Colonic mucosa (tissue), 4 donors: ENCODE measurements around the gene SPATA4. TPM values are rescaled to one million over a fixed set of nuclear protein-coding genes. Genes with fewer than 3 reads are reported as not detected.

ENCODE experiments used
- DNase-seq: peaks from one replicate; pipeline ENCODE4 v3.0.0-alpha.2; 2020
- H3K27ac ChIP-seq: fragments of 200-600 bp; one replicate; pipeline ENCODE4 v1.8.0; 2021
- H3K27me3 ChIP-seq: fragments of 200-600 bp; one replicate; pipeline ENCODE4 v1.8.0; 2021
- H3K36me3 ChIP-seq: fragments of 200-600 bp; one replicate; pipeline ENCODE4 v1.8.0; 2021
- H3K4me1 ChIP-seq: fragments of 200-600 bp; one replicate; pipeline ENCODE4 v1.8.0; 2021; ENCODE audit warnings: mild to moderate bottlenecking
- H3K4me3 ChIP-seq: fragments of 200-600 bp; one replicate; pipeline ENCODE4 v1.8.0; 2021
- H3K9ac ChIP-seq, 2 donors: one replicate each; pipeline ENCODE4 v1.7.0; 2013; ENCODE audit warnings: control low read depth in 2 of 2, low read depth in 2 of 2, low read length in 2 of 2
- H3K9me3 ChIP-seq: fragments of 200-600 bp; one replicate; pipeline ENCODE4 v1.8.0; 2021
- intact Hi-C: fragments of 100-400 bp; cut with DNase I; formaldehyde crosslinking; loops from one replicate; pipeline ENCODE4 v1.14.1; 2022
- total RNA-seq, 2 donors: library from RNA; stranded (reverse); fragmentation: NEBNext Ultra II Directional in 1 of 2; extraction: Animal tissue kit (Norgen Biotek cat#: 25700) in 1 of 2; gene quantifications; one replicate each; pipeline ENCODE4 v1.2.1, GENCODE V29; 2021
- TF ChIP-seq, protein P1 (sequence below): fragments of 200-600 bp; IDR thresholded peaks from one replicate; pipeline ENCODE4 v1.8.0; 2022; ENCODE audit warnings: antibody characterized with exemption, mild to moderate bottlenecking
- donor health status: healthy.
- donor health status: DM: no; HTN: no; CAD: no.
- donor health status: DM: no; HTN: no; CAD: no.

SPATA4 gene
- total RNA-seq, 2 donors from 2014 or later = not detected

DNA sequence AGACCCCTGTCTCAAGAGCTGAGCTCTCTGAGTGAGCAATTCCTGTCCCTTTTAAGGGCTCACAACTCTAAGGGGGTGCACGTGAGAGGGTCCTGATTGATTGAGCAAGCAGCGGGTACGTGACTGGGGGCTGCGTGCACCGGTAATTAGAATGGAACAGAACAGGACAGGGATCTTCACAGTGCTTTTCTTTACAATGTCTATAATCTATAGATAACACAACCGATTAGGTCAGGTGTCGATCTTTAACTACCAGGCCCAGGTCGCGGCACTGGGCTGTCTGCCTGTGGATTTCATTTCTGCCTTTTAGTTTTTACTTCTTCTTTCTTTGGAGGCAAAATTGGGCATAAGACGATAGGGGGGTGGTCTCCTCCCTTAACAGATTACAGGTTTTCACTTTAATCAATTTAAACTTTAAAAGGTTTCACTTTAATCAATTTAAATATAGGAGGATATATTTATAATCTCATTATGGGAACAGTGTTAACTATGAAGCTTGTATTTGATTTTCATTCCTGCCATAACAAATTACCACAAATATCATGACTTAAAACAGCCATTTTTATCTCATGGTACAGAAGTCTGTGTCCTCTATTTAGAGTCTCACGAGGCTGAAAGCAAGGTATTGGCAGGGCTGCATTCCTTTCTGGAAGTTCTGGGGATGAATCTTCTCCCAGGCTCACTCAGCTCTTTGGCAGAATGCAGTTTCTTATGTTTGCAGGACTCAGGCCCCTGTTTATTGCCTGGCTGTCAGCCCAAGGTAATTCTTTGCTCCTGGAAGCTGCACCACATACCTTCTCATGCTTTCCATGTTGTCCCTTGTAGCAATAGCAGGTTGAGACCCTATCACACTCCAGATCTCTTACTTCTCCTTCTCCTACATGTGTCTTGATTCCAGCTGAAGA is 5.2 kb downstream of the SPATA4 start:
- Histone ChIP-seq H3K36me3 (no peaks in the 10 kb centered on the region), H3K27me3 (no peaks in the 10 kb centered on the region), H3K9ac (no peak overlapping the region), H3K27ac (no peak overlapping the region), H3K4me3 (no peak overlapping the region), H3K4me1 (no peaks in the 10 kb centered on the region), H3K9me3 (no peaks in the 10 kb centered on the region)
- no peak for DNase-seq
- intact Hi-C loops = loop anchor here (10.0 kb wide), 1 partner anchor 135 kb away; no protein-coding TSS in a partner anchor
- TF ChIP-seq, protein P1, sequence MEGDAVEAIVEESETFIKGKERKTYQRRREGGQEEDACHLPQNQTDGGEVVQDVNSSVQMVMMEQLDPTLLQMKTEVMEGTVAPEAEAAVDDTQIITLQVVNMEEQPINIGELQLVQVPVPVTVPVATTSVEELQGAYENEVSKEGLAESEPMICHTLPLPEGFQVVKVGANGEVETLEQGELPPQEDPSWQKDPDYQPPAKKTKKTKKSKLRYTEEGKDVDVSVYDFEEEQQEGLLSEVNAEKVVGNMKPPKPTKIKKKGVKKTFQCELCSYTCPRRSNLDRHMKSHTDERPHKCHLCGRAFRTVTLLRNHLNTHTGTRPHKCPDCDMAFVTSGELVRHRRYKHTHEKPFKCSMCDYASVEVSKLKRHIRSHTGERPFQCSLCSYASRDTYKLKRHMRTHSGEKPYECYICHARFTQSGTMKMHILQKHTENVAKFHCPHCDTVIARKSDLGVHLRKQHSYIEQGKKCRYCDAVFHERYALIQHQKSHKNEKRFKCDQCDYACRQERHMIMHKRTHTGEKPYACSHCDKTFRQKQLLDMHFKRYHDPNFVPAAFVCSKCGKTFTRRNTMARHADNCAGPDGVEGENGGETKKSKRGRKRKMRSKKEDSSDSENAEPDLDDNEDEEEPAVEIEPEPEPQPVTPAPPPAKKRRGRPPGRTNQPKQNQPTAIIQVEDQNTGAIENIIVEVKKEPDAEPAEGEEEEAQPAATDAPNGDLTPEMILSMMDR = no peak

DNA sequence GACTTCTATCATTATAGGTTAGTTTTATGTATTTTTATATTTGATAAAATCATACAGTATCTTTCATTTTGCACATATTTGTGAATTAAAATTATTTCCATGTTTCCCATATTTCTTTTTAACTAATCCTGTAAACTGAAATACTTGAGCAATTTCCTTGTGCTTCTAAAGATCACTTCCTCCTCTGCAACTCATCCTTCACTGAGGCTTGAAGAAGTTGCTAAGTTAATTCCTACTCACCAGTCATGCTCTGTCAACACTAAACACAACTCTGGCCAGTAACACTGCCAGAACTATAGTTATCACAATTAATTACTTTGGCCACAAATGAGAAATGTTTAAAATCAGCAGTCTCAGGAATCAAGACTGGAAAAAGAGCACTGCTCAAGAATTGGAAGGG is 6.7 kb downstream of the SPATA4 start:
- H3K9me3 ChIP-seq = no peaks in the 10 kb centered on the region
- intact Hi-C loops = no loop called here
- no peak overlapping the region for H3K27ac ChIP-seq
- no peaks in the 10 kb centered on the region for H3K36me3 ChIP-seq
- no peak for DNase-seq
- no peaks in the 10 kb centered on the region for H3K4me1 ChIP-seq
- no peak overlapping the region for H3K9ac ChIP-seq
- H3K4me3 ChIP-seq = no peak overlapping the region
- no peaks in the 10 kb centered on the region for H3K27me3 ChIP-seq
- TF ChIP-seq, protein P1 = no peak

DNA sequence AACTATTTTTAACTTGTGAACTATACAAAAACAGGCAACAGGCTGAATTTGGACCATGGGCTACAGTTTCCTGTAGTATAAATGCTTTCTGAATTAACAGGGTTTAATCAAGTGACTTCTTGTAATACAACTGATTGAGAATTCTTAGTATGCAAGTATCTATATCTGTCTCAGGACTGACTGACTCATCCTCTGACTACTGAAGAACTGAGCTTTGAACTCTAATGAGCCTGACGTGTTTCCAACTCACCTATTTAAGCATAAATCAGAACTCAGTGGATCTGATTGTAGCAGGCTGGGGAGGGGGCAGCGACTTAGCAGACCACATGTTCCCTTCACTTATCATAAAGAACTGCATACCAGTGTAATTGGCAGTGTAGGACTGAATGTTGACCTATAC is 7.8 kb downstream of the SPATA4 start:
- Histone ChIP-seq H3K9ac (no peak overlapping the region), H3K27me3 (no peaks in the 10 kb centered on the region), H3K36me3 (no peaks in the 10 kb centered on the region), H3K4me3 (no peak overlapping the region), H3K9me3 (no peaks in the 10 kb centered on the region), H3K4me1 (no peaks in the 10 kb centered on the region), H3K27ac (no peak overlapping the region)
- intact Hi-C loops = no loop called here
- no peak for DNase-seq
- TF ChIP-seq, protein P1 = no peak

DNA sequence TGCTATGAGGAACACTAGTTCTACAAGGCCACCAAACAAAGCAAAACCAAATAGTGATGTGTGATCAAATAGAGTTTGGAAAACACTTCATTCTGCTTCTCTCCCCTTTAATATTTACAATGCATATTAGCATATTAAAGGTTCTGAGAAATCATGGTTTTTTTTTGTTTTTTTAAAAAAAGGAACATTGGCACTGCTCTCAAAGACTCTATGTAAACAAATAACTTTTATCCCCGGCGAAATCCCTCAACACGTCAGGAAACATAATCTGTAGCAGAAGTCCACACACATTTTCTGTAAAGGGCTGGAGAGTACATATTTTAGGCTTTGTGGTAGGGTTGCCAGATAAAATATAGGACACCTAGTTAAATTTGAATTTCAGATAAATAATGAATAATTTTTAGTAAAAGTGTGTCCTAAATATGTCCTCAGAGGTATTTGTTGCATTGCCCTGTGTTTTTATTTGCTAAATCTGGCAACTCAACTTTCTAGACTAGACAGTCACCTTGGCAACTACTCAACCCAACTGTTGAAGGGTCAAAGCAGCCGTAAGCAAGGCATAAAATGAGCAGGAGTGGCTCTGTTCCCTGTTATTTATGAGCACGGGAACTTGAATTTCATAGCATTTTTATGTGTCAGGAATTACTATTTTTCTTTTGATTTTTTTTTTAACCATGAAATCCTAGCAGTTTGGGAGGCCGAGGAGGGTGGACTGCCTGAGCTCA is 8.6 kb downstream of the SPATA4 start:
- intact Hi-C loops = no loop called here
- H3K9ac ChIP-seq = no peak overlapping the region
- no peak overlapping the region for H3K27ac ChIP-seq
- no peak overlapping the region for H3K4me3 ChIP-seq
- TF ChIP-seq, protein P1 = no peak
- no peaks in the 10 kb centered on the region for H3K27me3 ChIP-seq
- no peaks in the 10 kb centered on the region for H3K4me1 ChIP-seq
- no peaks in the 10 kb centered on the region for H3K9me3 ChIP-seq
- no peaks in the 10 kb centered on the region for H3K36me3 ChIP-seq
- no peak for DNase-seq

DNA sequence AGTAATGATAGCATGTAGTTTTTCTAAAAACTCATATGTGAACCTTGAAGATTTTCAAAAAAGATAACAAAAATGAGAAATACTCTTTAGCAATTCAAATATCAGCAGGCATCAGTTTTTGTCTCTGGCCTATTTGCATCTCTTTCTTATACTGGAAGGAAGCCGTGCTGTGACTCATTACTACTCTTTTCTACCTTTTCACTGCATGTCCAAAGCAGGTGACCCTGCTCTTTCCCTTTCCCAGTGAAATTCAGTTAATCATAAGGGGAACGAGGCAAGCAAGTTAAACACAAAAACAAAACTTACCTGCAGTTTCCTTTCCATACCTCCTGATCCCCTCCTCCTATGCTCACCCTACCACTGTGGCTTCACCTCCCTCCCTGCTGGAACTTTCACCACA is 9.3 kb downstream of the SPATA4 start:
- no peak overlapping the region for H3K4me3 ChIP-seq
- H3K27ac ChIP-seq = no peak overlapping the region
- H3K9me3 ChIP-seq = no peaks in the 10 kb centered on the region
- no peaks in the 10 kb centered on the region for H3K27me3 ChIP-seq
- DNase-seq = no peak
- intact Hi-C loops = no loop called here
- no peaks in the 10 kb centered on the region for H3K4me1 ChIP-seq
- H3K36me3 ChIP-seq = no peaks in the 10 kb centered on the region
- H3K9ac ChIP-seq = no peak overlapping the region
- TF ChIP-seq, protein P1 = no peak
